Body of pancreas (tissue), 4 donors: ENCODE results near the gene IGSF9. TPM values are rescaled to one million over a fixed set of nuclear protein-coding genes. Genes with fewer than 3 reads are reported as not detected.
A peak's percentile ranks its signal among the peaks of the same experiment; 100 is the strongest.

Source experiments
- ATAC-seq: fragments of 150-250 bp; one replicate; pipeline ENCODE4 v1.9.1; 2016
- DNase-seq, 4 donors: peaks; one replicate each; pipeline ENCODE4 v3.0.0-alpha.2; 2019
- H3K27ac ChIP-seq, 4 donors: fragments of 200-600 bp; sonication (generic); 1 replicate in 3 of 4; 2 replicates in 1 of 4; pipeline versions ENCODE4 v1.5.1 to v1.6.1; 2016 to 2019; ENCODE audit warnings: mild to moderate bottlenecking in 1 of 4, mixed read lengths in 1 of 4, moderate library complexity in 1 of 4
- H3K27me3 ChIP-seq, 2 donors: fragments of 200-600 bp; sonication (generic); one replicate each; pipeline ENCODE4 v1.6.0; 2016; ENCODE audit warnings: mild to moderate bottlenecking in 1 of 2
- H3K36me3 ChIP-seq, 2 donors: fragments of 200-600 bp; sonication (generic); replicated peaks in 1 of 2; 2 replicates each; pipeline ENCODE4 v1.5.1; 2016; ENCODE audit warnings: low read depth in 2 of 2; ENCODE audit not compliant: insufficient read depth in 1 of 2
- H3K4me1 ChIP-seq: fragments of 200-600 bp; sonication (generic); one replicate; pipeline ENCODE4 v1.6.0; 2016
- H3K4me3 ChIP-seq, 2 donors: fragments of 200-600 bp; sonication (generic); 1 replicate in 1 of 2; 2 replicates in 1 of 2; pipeline ENCODE4 v1.5.1; 2016 to 2019
- H3K9me3 ChIP-seq, 3 donors: fragments of 200-600 bp; sonication (generic); 1 replicate in 2 of 3; 2 replicates in 1 of 3; pipeline ENCODE4 v1.5.1; 2016
- POLR2A ChIP-seq, 3 donors: fragments of 450-650 bp; IDR thresholded peaks; one replicate each; pipeline ENCODE4 v1.6.1; 2016; ENCODE audit warnings: antibody characterized with exemption in 3 of 3, mild to moderate bottlenecking in 2 of 3
- whole genome bisulfite sequencing, 2 donors: methylation state at CpG; one replicate each; pipeline ENCODE4 v1.1.5; 2017; 5-methylcytosine and 5-hydroxymethylcytosine counted together
- intact Hi-C: fragments of 100-400 bp; cut with DNase I; formaldehyde crosslinking; loops from one replicate; pipeline ENCODE4 v1.15.1; 2023
- total RNA-seq, 2 donors: library from RNA; depleted of rRNA; stranded (reverse); fragments of >200 nt; gene quantifications; one replicate each; pipeline ENCODE4 v1.1.0, GENCODE V29; 2016
- TF ChIP-seq, protein P1 (sequence below), 7 experiments: fragments of 450-650 bp in 4 of 7; fragments of 200-600 bp in 3 of 7; sonication (generic) in 3 of 7; IDR thresholded peaks; one replicate each; pipeline ENCODE4 v1.5.1; 2016 to 2019; ENCODE audit warnings: antibody characterized with exemption in 7 of 7

Gene IGSF9
- total RNA-seq, 2 donors from 2014 or later, result 2.3 to 4.9 TPM

DNA sequence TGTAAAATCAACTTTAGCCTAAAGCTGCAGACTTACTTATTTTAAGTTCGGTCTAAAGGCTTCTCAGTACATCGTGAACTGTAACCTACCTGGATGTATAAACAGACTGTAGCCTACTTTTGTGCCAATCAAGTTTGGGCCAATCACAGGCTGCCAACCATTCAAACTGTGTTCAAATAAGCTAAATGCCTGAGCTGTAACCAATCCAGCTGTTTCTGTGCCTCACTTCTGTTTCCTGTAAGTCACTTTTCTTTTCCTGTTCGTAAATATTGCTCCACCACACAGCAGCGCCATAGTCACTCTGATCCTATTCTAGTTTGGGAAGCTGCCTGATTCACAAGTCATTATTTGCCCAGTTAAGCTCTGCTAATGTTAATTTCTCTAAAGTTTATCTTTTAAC, 46.1 kb upstream of the IGSF9 start:
- ATAC-seq (peak; percentile 35), DNase-seq (peak in 1 of 4 donors; percentile 16)
- 67 to 72% methylated on average over 4 of the region's 4 CpGs for WGBS, 2 donors
- Histone ChIP-seq H3K4me1 (no peaks in the 10 kb centered on the region), H3K27me3 (no peaks in the 10 kb centered on the region), H3K4me3 (no peak overlapping the region), H3K36me3 (no peaks in the 10 kb centered on the region), H3K27ac (no peak overlapping the region), H3K9me3 (no peaks in the 10 kb centered on the region)
- intact Hi-C loops, result no loop called here
- TF ChIP-seq, protein P1, sequence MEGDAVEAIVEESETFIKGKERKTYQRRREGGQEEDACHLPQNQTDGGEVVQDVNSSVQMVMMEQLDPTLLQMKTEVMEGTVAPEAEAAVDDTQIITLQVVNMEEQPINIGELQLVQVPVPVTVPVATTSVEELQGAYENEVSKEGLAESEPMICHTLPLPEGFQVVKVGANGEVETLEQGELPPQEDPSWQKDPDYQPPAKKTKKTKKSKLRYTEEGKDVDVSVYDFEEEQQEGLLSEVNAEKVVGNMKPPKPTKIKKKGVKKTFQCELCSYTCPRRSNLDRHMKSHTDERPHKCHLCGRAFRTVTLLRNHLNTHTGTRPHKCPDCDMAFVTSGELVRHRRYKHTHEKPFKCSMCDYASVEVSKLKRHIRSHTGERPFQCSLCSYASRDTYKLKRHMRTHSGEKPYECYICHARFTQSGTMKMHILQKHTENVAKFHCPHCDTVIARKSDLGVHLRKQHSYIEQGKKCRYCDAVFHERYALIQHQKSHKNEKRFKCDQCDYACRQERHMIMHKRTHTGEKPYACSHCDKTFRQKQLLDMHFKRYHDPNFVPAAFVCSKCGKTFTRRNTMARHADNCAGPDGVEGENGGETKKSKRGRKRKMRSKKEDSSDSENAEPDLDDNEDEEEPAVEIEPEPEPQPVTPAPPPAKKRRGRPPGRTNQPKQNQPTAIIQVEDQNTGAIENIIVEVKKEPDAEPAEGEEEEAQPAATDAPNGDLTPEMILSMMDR (IDR thresholded peaks at IDR 0.05), result no peak
- TF ChIP-seq POLR2A (IDR thresholded peaks at IDR 0.05), result no peak

DNA sequence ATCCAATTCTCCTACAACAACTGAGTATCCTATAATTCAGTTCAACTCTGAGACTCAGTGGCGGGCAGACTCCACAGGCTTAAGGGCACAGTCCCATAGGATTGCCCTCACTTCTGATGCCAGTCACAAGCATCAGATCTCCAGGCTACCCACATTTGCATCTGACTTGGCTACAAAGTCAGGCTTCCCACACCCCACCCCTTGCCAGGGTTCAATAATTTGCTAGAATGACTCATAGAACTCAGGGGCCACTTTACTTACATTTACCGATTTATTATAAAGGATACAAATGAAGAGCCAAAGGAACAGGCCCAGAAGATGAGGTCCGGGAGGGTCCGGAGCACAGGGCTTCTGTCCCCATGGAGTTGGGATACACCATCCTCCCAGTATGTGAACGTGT, 44.6 kb upstream of the IGSF9 start:
- WGBS, 2 donors, result 78 to 84% methylated on average over 5 of the region's 5 CpGs
- ATAC-seq (no peak), DNase-seq (no peak)
- no peak overlapping the region for H3K4me3 ChIP-seq
- intact Hi-C loops, result no loop called here
- H3K36me3 ChIP-seq, result no peaks in the 10 kb centered on the region
- no peaks in the 10 kb centered on the region for H3K9me3 ChIP-seq
- no peak overlapping the region for H3K27ac ChIP-seq
- no peaks in the 10 kb centered on the region for H3K27me3 ChIP-seq
- no peaks in the 10 kb centered on the region for H3K4me1 ChIP-seq
- TF ChIP-seq POLR2A (IDR thresholded peaks at IDR 0.05), result no peak
- TF ChIP-seq, protein P1 (IDR thresholded peaks at IDR 0.05), result no peak

DNA sequence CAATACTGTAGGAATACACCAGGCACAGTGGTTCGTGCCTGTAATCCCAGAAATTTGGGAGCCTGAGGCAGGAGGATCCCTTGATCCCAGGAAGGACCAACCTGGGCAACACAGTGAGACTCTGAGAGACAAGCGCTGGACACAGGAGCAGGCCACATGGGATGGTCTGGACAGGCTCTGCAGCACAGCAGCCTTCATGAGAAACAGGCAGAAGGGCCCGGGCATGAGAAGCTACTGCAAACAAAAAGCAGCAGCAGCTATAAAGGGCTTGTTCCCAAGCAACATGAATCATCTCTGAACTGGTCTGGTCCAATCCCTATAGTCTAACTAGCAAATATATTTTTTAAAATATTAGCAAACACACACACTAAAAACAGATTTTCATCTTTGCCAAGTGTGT, 44.2 kb upstream of the IGSF9 start:
- Histone ChIP-seq H3K36me3 (no peaks in the 10 kb centered on the region), H3K27me3 (no peaks in the 10 kb centered on the region), H3K4me3 (no peak overlapping the region), H3K27ac (no peak overlapping the region), H3K9me3 (no peaks in the 10 kb centered on the region), H3K4me1 (no peaks in the 10 kb centered on the region)
- TF ChIP-seq, protein P1 (IDR thresholded peaks at IDR 0.05), result no peak
- intact Hi-C loops, result no loop called here
- DNase-seq (no peak), ATAC-seq (no peak)
- 87 to 94% methylated on average over 2 to 3 of the region's 3 CpGs for WGBS, 2 donors

DNA sequence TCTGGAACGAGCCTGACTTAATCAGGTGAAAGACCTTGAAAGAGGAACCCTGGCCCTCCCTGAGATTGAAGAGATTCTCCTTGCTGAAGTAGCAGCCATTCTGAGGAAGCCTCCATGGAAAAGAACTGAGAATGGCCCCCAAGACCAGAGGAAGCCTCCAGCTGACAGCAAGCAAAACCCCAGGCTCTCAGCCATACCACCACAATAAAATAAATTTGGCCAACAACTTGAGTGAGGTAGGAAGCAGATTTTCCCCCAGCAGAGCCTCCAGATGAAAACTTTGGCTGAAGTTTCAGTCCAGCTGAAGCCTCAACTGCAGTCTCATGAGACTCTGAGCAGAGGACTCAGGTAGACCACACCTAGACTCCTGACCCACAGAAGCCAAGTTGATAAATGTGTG, 42.6 kb upstream of the IGSF9 start:
- DNase-seq, result no peak
- no peak overlapping the region for H3K4me3 ChIP-seq
- 27 to 33% methylated on average over 1 of the region's 1 CpG for WGBS, 2 donors
- no peak for TF ChIP-seq POLR2A (IDR thresholded peaks at IDR 0.05)
- H3K36me3 ChIP-seq, result no peaks in the 10 kb centered on the region
- H3K27ac ChIP-seq, result no peak overlapping the region
- no peak for ATAC-seq
- intact Hi-C loops, result no loop called here
- H3K4me1 ChIP-seq, result no peaks in the 10 kb centered on the region
- no peaks in the 10 kb centered on the region for H3K9me3 ChIP-seq
- H3K27me3 ChIP-seq, result no peaks in the 10 kb centered on the region

DNA sequence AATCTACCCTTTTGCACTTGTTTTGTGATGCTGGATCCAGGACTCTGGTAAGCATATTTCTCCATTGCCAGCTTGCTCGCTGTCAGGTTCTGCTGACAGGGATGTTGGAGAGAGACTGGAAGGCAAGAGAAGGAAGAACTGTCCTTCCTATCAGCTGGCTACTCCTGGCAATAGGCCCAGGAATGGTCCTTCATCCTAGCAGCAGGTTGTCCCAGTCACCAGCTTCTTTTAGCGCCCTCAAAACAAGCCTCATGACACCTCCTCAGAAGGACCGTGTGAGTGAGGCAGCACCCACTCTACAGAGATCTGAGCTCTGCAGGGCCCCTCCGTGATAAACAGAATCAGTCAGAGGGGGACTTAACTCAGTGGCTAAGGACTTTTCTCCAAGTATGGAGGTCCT, 41.8 kb upstream of the IGSF9 start:
- no peak overlapping the region for H3K4me3 ChIP-seq
- no peaks in the 10 kb centered on the region for H3K27me3 ChIP-seq
- no peak overlapping the region for H3K27ac ChIP-seq
- TF ChIP-seq, protein P1 (IDR thresholded peaks at IDR 0.05), result no peak
- TF ChIP-seq POLR2A (IDR thresholded peaks at IDR 0.05), result no peak
- no peaks in the 10 kb centered on the region for H3K9me3 ChIP-seq
- H3K36me3 ChIP-seq, result no peaks in the 10 kb centered on the region
- 79 to 81% methylated on average over 4 of the region's 4 CpGs for WGBS, 2 donors
- intact Hi-C loops, result no loop called here
- DNase-seq (no peak), ATAC-seq (no peak)
- no peaks in the 10 kb centered on the region for H3K4me1 ChIP-seq
